AG20443 (cell line): ENCODE results near the gene ANAPC16.
"Not testable (repeated sequence)": the region's sequence is repeated elsewhere in the genome, so short reads cannot be mapped to it uniquely, and the experiment has no call there.

Source experiments
- DNase-seq: peaks from one replicate; pipeline ENCODE4 v3.0.0; 2012; ENCODE audit warnings: low spot score, mixed read lengths

The ANAPC16 gene

GRCh38 chr10:72215611-72216549 lies at the start of gene ANAPC16, which contains the start of gene ASCC1:
Gene ANAPC16, plus strand, starts transcription at chr10:72216012. Its CDS starts 7,903 bp downstream, at chr10:72223915.
Gene ASCC1, minus strand, starts transcription at chr10:72216276. Its CDS starts 2,978 bp downstream, at chr10:72213298.
- peak; percentile 96 for DNase-seq

DNA sequence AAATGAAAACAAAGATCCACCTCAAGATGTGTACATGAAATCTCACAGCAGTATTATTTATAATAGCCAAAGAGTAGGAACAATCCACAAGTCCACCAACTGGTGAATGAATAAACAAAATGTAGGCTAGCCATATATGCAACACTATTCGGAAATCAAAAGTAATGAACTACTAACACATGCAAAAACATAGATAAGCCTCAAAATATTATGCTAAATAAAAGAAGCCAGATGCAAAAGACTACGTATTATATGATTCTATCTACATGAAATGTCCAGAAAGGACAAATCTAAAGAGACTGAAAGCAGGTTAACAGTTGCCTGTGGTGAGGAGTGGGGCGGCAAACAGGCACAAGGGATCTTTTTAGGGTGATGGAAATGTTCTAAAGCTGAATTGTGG lies 48.7 kb upstream of the ANAPC16 start:
- no peak for DNase-seq

DNA sequence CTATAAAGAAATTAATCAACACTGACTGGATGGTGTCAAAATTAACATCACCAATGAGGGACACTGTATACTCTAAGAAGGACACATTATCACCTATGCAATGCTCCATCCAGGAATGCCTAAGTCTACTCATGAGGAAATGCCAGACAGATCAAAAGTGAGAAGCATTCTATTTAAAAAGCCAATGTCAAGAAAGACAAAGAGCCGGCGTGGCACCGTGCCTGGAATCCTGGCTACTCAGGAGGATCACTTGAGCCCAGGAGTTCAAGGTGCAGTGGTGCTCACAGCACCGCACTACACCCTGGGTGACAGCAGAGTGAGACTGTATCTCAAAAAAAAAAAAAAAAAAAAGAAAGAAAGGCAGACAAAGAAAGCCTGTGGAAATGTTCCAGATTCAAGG lies 45.5 kb upstream of the ANAPC16 start:
- no peak for DNase-seq

GRCh38 chr10:72170733-72171132 lies 45.1 kb upstream of the ANAPC16 start:
- no peak for DNase-seq

- DNase-seq, result peak; percentile 52
Measured at GRCh38 chr10:72171175-72171630, 44.6 kb upstream of the ANAPC16 start.

- DNase-seq, result no peak
Measured at GRCh38 chr10:72173262-72173618, 42.6 kb upstream of the ANAPC16 start.

DNA sequence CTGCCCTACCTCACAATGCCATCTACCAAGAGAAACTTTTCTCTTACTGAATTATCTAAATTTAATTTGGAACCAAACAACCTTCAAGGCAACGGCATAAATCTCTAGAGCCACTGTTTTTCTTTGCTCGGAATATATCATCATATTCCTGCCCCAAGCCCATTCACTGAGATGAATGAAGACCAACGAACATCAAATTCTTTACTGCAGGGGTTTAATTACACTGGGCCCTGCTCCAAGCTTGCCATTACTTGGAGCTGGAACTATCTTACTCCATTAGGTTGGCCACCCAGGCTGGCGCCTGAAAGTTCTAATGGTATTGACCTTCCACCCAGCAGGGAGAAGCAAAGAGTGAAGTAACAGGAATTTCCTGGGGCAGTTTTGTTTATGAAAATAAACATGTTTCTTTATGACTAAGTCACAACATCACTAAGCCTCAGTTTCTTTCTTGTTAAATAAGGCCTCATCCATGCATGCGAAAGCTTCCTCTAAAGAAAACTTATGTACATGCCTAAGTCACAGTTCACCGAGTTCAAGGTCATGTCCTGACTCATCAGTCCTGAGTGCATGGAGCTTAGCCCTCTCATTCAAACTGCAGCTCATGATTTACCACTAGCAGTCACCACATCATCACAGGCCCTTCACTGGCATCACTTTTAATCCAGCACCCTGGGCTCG lies 42.1 kb upstream of the ANAPC16 start:
- DNase-seq, result no peak

DNA sequence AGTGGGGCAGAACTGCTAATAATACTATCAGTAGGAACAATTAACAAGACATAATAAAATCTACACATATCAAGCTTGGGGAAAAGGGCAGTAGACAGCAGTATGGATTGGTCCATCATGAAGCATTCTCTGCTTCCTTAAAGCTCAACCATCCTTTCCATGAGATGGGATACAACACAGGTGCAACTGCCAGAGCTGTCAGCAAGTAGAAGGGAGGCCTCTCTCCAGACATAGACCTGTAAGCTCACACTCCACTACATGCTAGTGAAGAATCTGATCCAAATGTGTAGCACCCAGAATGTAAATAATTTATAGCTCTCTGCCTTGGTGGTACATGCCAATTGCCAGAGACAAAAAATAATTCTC lies 41.5 kb upstream of the ANAPC16 start:
- no peak for DNase-seq

DNA sequence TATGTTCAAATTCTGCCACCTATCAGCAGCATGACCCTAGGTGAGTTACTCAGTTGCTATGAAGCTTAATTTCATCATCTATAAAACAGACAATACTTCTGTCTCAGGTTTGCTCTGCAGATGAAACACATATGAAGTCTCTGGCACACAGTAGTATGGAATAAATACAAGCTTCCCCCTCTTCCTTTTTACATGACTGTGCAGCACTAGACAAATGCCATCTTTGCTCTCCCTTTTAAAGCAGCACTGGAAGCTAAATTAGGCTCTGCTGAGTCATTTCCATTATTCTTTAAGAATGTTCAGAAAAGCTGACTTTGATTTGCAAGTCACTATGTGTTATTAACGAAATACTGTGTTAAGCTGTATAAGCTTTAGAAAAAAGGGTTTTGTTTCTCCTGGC lies 40.7 kb upstream of the ANAPC16 start:
- DNase-seq, result peak; percentile 18

- DNase-seq, result no peak
Measured at GRCh38 chr10:72176701-72177100, 39.1 kb upstream of the ANAPC16 start.

GRCh38 chr10:72177454-72177853 lies 38.4 kb upstream of the ANAPC16 start:
- no peak for DNase-seq

- no peak for DNase-seq
Measured at GRCh38 chr10:72184156-72184555, 31.7 kb upstream of the ANAPC16 start.

DNA sequence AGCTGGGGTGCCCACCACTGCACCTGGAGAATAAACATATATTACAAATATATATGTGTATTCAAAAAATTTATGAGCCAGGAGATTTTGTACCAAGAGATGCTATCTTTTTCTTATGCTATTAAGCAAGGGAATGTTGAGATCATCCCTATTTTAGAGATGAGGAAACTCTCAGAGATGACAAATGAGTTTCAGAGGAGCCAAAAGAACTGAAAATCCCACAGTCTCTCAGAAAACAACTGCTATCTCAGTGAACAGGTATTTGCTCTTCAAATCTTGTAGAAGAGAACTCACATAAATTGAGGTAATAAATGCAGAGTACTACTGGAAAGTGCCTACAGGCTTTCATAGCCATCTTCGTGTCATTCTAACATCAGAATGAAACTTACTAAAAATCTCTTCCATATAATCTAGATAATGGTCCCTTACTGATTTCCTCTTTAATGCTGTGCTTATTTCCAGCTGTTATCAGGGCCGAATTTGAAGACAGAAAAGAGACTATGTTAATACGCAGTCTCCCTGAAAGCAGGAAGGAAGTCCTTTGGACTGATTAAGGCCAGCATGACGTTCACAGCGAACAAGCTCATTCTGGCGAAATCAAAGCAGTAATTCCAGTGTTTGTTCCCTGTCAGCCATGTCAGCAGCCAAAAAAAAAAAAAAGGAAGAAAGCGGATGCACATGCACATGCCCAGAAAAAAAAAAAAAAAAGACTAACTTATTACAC lies 29.4 kb upstream of the ANAPC16 start:
- DNase-seq, result peak; percentile 61

DNA sequence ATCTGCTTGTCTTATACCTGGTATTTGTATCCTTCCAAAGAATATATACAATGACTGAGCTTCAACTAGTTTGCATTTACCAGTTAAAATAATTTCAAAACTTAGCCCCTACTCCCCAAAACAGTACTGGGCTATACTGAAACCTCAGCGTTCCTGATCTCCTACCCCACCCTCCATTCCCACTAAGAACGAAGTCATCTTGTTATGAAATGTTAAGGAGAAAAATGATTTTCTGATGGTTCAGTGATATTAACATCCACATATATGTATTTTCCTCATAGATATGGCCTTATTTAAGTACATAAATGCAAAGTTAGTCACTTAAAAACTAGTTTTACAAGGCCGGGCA lies 28.9 kb upstream of the ANAPC16 start:
- DNase-seq, result no peak

GRCh38 chr10:72194949-72195348 lies 20.9 kb upstream of the ANAPC16 start:
- DNase-seq, result no peak

DNA sequence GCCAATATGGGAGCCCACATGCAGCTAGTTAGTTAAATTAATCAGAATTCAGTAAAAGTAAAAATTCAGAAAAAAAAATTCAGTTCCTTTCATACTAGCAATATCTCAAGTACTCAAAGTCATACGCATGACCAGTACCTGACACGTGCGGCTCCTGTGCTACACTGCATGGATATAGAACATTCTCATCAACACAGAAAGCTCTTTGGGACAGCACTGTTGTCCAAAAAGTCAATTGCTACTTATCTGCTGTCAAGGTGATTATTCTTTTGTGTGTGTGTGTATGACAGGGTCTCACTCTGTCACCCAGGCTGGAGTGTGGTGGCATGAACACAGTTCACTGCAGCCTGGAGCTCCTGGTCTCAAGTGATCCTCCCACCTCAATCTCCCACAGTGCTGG lies 14.9 kb upstream of the ANAPC16 start:
- DNase-seq, result no peak

DNA sequence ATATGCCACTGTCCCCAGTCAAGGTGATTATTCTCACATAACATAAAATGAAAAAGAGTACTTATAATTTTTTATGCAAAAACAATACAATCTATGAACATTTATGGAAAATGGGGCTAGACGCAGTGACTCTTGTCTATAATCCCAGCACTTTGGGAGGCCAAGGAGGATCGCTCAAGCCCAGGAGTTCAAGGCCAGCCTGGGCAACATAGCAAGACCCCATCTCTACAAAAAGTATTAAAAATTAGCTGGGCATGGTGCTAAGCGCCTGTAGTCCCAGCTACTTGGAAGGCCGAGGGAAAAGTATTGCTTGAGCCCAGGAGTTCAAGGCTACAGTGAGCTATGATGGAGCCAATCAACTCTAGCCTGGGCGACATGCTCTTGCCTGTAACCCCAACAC lies 14.5 kb upstream of the ANAPC16 start:
- DNase-seq, result no peak

- DNase-seq, result no peak
Measured at GRCh38 chr10:72204296-72204695, 11.5 kb upstream of the ANAPC16 start.

DNA sequence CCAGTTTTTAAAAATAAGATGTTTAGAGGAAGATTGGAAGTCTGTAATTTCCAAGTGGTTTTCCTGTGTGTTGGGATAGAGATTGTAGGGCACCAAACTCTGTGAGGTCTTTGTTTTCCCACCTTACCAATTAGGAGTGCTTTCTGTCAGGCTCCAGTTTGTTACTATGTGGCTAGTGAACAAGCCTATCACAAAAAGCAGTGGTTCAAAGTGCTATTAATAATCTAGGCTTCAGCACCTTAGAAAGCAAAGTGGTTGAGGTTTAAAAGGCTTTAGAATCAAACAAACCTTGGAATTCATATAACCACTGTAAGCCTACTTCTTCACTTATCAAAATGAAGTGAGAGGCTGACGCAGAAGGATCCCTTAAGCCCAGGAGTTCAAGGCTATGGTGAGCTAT lies 11.1 kb upstream of the ANAPC16 start:
- no peak for DNase-seq

GRCh38 chr10:72206511-72207229 lies 9.1 kb upstream of the ANAPC16 start:
- DNase-seq, result no peak

DNA sequence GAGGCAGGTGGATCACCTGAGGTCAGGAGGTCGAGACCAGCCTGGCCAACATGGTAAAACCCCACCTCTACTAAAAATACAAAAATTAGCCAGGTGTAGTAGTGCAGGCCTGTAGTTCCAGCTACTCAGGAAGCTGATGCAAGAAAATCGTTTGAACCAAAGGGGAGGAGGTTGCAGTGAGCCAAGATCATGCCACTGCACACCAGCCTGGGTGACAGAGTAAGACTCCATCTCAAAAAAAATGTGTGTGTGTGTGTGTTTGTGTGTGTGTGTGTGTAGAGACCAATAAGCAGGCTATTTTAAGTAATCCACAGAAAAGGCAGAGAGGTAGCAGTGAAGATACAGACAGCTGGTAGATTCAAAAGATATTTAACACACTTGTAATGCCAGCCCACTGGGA lies 7.3 kb upstream of the ANAPC16 start:
- DNase-seq, result not testable (repeated sequence)

DNA sequence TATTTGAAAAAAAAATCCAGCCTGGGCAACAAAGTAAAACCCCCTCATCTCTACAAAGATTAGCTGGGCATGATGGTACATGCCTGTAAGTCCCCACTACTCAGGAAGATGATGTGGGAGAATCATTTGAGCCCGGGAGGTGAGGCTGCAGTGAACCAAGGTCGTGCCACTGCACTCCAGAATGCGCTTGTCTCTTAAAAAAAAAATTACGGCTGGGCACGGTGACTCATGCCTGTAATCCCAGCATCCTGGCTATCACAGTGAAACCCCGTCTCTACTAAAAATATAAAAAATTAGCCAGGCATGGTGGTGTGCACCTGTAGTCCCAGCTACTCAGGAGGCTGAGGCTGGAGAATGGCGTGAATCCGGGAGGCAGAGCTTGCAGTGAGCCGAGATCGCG lies 4.4 kb upstream of the ANAPC16 start:
- DNase-seq, result not testable (repeated sequence)
